OCI-LY7 (cell line): Measurements from ENCODE around the gene KCNA2. TPM values are rescaled to one million over a fixed set of nuclear protein-coding genes. Genes with fewer than 3 reads are reported as not detected.

Source experiments
- BruUV-seq: library from RNA; stranded (reverse); fragments of 400-500 nt; replicated peaks from 2 replicates; lab custom pipeline; 2021; lab: Mats Ljungman, UMichigan
- CTCF ChIA-PET: fragments of 300-600 bp; sonication (Branson Sonifier 250); formaldehyde crosslinking; loops from one replicate; lab custom pipeline; 2022; ENCODE audit warnings: antibody characterized with exemption; ENCODE audit not compliant: unreplicated experiment; lab: Charles Lee
- POLR2A ChIA-PET: fragments of 300-600 bp; sonication (Branson Sonifier 250); formaldehyde crosslinking; loops from one replicate; lab custom pipeline; 2022; ENCODE audit warnings: antibody characterized with exemption; lab: Charles Lee
- DNase-seq: peaks from one replicate; pipeline ENCODE4 v3.0.0-alpha.2; 2015; ENCODE audit warnings: low spot score
- H2AFZ ChIP-seq: fragments of 200-600 bp; sonication (generic), shearing (Covaris generic); 2 replicates; pipeline ENCODE4 v1.6.1; 2014; ENCODE audit warnings: mild to moderate bottlenecking, antibody characterized with exemption, low read length, moderate library complexity
- H3K27ac ChIP-seq: fragments of 200-600 bp; sonication (generic); 2 replicates; pipeline ENCODE4 v1.5.1; 2014; ENCODE audit warnings: mixed run types, low read depth, mild to moderate bottlenecking, moderate library complexity, low read length, inconsistent platforms; ENCODE audit not compliant: poor library complexity, severe bottlenecking
- H3K36me3 ChIP-seq: fragments of 200-600 bp; sonication (generic); 2 replicates; pipeline ENCODE4 v1.6.1; 2014; ENCODE audit warnings: mild to moderate bottlenecking, antibody characterized with exemption, low read length, moderate library complexity, mixed read lengths; ENCODE audit not compliant: insufficient read depth
- H3K4me1 ChIP-seq: fragments of 200-600 bp; sonication (generic); 2 replicates; pipeline ENCODE4 v1.5.1; 2014; ENCODE audit warnings: mild to moderate bottlenecking, low read length; ENCODE audit not compliant: insufficient read depth, poor library complexity, severe bottlenecking
- H3K4me2 ChIP-seq: fragments of 200-600 bp; sonication (generic); 2 replicates; pipeline ENCODE4 v1.6.1; 2014; ENCODE audit warnings: mild to moderate bottlenecking, low read length
- H3K4me3 ChIP-seq: fragments of 200-600 bp; sonication (generic); 2 replicates; pipeline ENCODE4 v1.5.1; 2014; ENCODE audit warnings: mild to moderate bottlenecking, low read depth, low read length; ENCODE audit not compliant: poor library complexity, severe bottlenecking
- H3K79me2 ChIP-seq: fragments of 200-600 bp; sonication (generic); 2 replicates; pipeline ENCODE4 v1.6.1; 2016; ENCODE audit warnings: low read depth, mild to moderate bottlenecking, low read length, moderate library complexity, mixed read lengths; ENCODE audit not compliant: insufficient read depth
- H3K9me2 ChIP-seq: fragments of 200-600 bp; sonication (generic); 2 replicates; pipeline ENCODE4 v1.6.1; 2016; ENCODE audit warnings: mild to moderate bottlenecking, low read length, mixed read lengths; ENCODE audit not compliant: insufficient read depth
- H3K9me3 ChIP-seq: fragments of 200-600 bp; sonication (generic); 2 replicates; pipeline ENCODE4 v1.6.1; 2014; ENCODE audit warnings: mild to moderate bottlenecking, mixed run types, low read length, mixed read lengths
- H4K20me1 ChIP-seq: fragments of 200-600 bp; sonication (generic); 2 replicates; pipeline ENCODE4 v1.6.1; 2014; ENCODE audit warnings: mild to moderate bottlenecking, antibody characterized with exemption, low read length, moderate library complexity, mixed read lengths; ENCODE audit not compliant: insufficient read depth
- CTCF ChIP-seq: fragments of 200-600 bp; sonication (generic); conservative IDR thresholded peaks from 2 replicates; pipeline ENCODE4 v1.5.1; 2014; ENCODE audit warnings: mild to moderate bottlenecking, antibody characterized with exemption, low read length, moderate library complexity, mixed read lengths
- EZH2phosphoT487 ChIP-seq: fragments of 200-600 bp; sonication (generic); IDR thresholded peaks from 2 replicates; pipeline ENCODE4 v1.6.1; 2018; ENCODE audit warnings: low read depth, borderline replicate concordance, mild to moderate bottlenecking, mixed run types, antibody characterized with exemption, low read length, moderate library complexity, mixed read lengths
- intact Hi-C: fragments of 100-400 bp; cut with micrococcal nuclease; formaldehyde crosslinking; loops from one replicate; pipeline ENCODE4 v1.10.0; 2022; ENCODE audit not compliant: unreplicated experiment
- total RNA-seq, 2 experiments: library from RNA; depleted of rRNA in 1 of 2; stranded (reverse); fragments of >200 nt in 1 of 2; shearing (Covaris generic) in 1 of 2; gene quantifications; 2 replicates each; pipeline ENCODE4 v1.2.3, GENCODE V29; 2014 to 2022

The KCNA2 gene
- total RNA-seq, 2 experiments from 2014 or later: 0.22 to 2.3 TPM

- Histone ChIP-seq H3K4me3 (no peak overlapping the region), H3K4me2 (no peak overlapping the region), H4K20me1 (no peaks in the 10 kb centered on the region), H3K4me1 (no peaks in the 10 kb centered on the region), H3K9me2 (no peaks in the 10 kb centered on the region), H2AFZ (no peak overlapping the region), H3K27ac (no peak overlapping the region), H3K79me2 (no peaks in the 10 kb centered on the region), H3K36me3 (no peaks in the 10 kb centered on the region), H3K9me3 (no peaks in the 10 kb centered on the region)
- TF ChIP-seq CTCF (no peak), EZH2phosphoT487 (no peak)
- ChIA-PET POLR2A (no interaction called here), CTCF (no interaction called here)
- no peak for DNase-seq
- intact Hi-C loops: no loop called here
- BruUV-seq: no TSS peak
These were observed 17.2 kb downstream of the KCNA2 start for GRCh38 chr1:110588991-110589390.

GRCh38 chr1:110588486-110588885, 17.7 kb downstream of the KCNA2 start:
- Histone ChIP-seq H3K4me3 (no peak overlapping the region), H3K27ac (no peak overlapping the region), H3K4me2 (no peak overlapping the region), H3K79me2 (no peaks in the 10 kb centered on the region), H3K4me1 (no peaks in the 10 kb centered on the region), H3K9me2 (no peaks in the 10 kb centered on the region), H3K36me3 (no peaks in the 10 kb centered on the region), H4K20me1 (no peaks in the 10 kb centered on the region), H3K9me3 (no peaks in the 10 kb centered on the region), H2AFZ (no peak overlapping the region)
- no TSS peak for BruUV-seq
- TF ChIP-seq EZH2phosphoT487 (no peak), CTCF (no peak)
- CTCF ChIA-PET: no interaction called here
- intact Hi-C loops: no loop called here
- DNase-seq: no peak
- POLR2A ChIA-PET: no interaction called here

GRCh38 chr1:110587906-110588305, 18.3 kb downstream of the KCNA2 start:
- no peak overlapping the region for H2AFZ ChIP-seq
- intact Hi-C loops: no loop called here
- no peaks in the 10 kb centered on the region for H3K9me3 ChIP-seq
- H3K79me2 ChIP-seq: no peaks in the 10 kb centered on the region
- DNase-seq: no peak
- H3K9me2 ChIP-seq: no peaks in the 10 kb centered on the region
- ChIA-PET CTCF (interaction anchor here (0.6 kb wide), 1 partner anchor 523 kb away, joined by 3 read pairs; no protein-coding TSS in a partner anchor), POLR2A (no interaction called here)
- no peak overlapping the region for H3K4me3 ChIP-seq
- H3K27ac ChIP-seq: no peak overlapping the region
- no peak overlapping the region for H3K4me2 ChIP-seq
- no TSS peak for BruUV-seq
- TF ChIP-seq CTCF (no peak), EZH2phosphoT487 (no peak)
- H4K20me1 ChIP-seq: no peaks in the 10 kb centered on the region
- H3K36me3 ChIP-seq: no peaks in the 10 kb centered on the region
- H3K4me1 ChIP-seq: no peaks in the 10 kb centered on the region
